CD1c-positive myeloid dendritic cell (primary cell): ENCODE measurements around the gene PPARD.
"Not testable (repeated sequence)": the region's sequence is repeated elsewhere in the genome, so short reads cannot be mapped to it uniquely, and the experiment has no call there.

Experiments
- DNase-seq: peaks from one replicate; pipeline ENCODE4 v3.0.0-alpha.2; 2016; ENCODE audit errors: extremely low spot score

PPARD gene

DNA sequence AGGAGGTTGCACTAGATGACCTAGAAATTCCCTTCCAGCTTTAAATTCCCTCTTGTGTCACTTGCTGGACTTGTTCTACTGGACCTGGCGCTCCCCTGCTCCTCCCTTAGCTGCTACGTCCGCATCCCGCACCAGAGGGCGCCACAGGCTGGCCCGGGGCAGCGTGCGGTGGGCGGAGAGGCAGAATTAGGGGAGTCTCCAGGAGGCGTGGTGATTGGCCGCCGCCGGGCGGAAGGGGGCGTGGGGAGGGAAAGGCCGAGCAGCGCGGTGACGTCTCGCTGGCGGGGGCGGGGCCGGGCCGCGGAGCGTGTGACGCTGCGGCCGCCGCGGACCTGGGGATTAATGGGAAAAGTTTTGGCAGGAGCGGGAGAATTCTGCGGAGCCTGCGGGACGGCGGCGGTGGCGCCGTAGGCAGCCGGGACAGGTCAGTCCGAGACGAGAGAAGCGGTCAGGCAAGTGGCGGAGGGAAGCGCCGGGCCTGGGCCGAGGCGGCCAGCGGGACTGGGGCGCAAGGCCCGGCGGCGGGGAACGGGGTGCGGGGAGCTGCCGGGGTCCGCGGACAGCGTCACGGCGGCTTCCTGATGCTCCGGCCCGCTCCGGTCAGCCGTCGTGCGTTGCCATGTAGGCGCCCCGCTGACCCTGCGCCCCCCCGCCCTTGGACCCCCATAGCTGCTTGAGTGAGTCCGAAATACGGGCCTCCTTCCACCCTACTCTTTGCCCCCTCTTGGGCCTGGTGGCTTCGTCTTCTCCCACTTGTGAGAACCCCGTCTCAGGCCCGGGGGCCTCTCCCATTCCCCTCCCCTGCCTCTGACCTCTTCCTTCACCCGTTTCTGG lies at the start of gene PPARD:
TSS of gene PPARD (plus strand) at position 301 of the 834 bp plus-strand sequence. CDS start 68,530 bp downstream, outside the sequence.
- DNase-seq: peak; percentile 99

DNA sequence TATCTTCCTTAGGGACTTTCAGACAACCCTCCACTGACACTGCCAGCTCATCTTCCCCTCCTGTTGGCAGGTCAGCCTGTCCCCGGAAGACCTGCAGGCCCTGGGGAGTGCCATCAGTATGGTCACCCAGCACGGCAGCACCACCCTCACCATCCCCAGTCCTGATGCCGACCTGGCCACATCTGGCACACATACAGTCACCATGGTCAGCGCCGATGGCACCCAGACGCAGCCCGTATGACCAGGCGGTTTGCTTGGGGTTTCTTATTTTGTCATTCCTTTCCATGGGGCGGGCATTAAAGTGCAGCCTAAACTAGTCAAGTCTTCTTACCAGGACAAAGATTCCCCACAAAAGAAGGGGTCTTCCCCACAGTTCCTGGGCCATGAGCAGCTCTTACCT lies 48.7 kb upstream of the PPARD start:
- no peak for DNase-seq

DNA sequence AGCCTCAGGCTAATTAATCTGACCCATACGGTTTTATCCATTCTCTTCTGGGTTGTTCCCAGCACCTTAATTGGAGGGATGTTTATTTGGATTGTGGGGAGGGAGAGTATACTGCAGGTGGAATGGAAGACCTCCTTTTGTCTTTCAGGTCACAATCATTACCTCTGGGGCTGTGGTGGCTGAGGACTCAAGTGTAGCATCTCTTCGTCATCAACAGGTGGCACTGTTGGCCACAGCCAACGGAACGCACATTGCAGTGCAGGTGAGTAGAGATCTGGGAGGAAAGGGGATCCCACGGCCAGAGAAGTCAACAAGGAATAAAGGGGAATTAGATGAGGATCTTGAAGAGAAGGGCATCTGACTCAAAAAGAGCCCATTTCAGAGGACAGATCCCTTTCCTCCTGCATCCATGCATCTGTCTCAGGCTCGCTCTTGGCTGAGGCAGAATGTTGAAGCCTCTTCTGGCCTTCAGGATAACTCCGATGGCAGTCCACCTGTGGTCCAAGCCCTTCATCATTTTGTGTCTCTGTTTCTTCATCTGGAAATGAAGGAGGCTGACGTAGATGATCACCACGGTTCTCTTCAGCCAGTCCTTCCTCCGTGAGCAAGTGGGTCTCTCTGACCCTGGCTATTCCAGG lies 47.9 kb upstream of the PPARD start:
- peak; percentile 58 for DNase-seq

DNA sequence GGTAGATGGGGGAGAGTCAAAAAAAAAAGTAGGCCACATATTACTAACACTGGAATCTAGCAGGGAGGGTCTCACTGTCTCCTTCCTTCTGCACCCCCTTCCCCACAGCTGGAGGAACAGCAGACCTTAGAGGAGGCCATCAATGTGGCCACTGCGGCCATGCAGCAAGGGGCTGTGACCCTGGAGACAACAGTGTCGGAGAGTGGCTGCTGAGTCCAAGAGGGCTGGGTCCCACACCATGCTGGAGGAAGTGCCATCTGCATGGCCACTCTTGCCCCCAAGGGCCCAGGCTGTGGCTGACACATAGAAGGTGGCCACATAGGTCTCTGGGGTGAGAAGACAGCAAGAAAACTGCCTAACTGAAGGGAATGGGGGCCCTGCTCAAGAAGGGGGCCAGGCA lies 47.3 kb upstream of the PPARD start:
- no peak for DNase-seq

DNA sequence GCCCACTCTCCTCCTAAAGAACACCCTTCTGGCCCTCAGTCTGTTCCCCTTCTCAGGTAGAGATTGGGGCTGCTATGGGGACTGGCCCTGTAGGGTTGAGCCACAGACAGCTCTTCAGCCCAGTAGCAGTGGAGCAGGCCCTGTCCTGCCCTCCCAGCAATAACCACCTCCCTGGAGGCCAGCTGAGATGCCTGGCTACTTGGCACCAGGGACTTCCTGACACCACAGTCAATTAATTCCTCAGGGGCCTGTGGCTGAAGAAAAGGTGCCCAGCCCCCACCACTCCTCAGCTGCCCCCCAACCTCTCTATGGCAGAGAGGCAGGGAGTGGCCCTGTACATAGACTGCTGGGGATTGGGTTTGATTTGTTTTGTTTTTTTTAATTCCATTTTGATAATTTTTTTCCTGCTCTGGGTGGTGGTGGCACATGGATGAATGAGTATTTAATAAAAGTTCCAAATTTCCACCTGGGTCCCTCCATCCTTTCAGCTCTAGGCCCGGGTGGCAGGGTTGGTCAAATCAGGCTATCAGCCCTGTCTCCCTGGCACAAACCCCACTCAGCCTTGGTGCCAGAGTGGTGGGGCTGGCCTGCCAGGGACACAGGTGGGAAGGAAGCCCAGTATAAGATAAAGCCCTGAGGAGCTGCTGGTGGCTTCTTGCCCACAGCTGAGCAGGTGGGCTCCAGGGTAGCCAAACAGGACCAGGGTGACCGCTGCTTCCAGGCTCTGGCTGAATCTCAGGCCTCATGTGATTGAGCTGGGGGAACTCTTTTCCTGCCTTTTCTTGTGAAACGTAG lies 46.6 kb upstream of the PPARD start:
- no peak for DNase-seq

DNA sequence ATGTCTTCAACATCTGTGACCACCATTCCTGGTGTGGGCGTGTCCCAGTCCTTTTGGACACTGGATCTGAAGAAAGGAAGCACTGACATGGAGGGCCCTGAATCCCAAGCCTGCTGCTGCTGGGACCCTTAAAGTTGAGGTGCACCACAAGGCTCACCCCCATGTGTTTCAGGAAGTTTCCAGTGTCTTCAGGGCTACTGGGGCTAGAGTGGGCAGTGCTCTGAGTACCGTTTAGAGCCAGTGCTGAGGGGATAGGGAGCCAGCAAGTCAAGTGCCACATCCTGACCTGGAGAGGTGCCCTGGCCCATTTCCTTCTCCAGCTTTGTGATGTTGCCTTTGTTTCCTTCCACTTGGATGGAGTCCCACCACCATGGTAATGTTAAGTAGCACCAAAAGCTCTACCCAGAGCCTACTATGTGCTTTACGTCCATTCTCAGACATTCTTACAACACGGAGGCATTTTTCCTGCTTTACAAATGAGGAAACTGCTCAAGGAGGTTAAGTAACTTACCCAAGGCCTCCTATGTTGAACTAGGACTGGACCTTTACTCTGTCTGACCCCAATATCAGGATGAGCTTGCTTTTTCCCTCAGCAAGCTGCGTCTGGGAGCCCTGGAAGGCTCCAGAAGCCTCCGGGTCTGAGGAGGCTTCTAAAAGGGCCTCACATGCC lies 45.3 kb upstream of the PPARD start:
- peak; percentile 37 for DNase-seq

DNA sequence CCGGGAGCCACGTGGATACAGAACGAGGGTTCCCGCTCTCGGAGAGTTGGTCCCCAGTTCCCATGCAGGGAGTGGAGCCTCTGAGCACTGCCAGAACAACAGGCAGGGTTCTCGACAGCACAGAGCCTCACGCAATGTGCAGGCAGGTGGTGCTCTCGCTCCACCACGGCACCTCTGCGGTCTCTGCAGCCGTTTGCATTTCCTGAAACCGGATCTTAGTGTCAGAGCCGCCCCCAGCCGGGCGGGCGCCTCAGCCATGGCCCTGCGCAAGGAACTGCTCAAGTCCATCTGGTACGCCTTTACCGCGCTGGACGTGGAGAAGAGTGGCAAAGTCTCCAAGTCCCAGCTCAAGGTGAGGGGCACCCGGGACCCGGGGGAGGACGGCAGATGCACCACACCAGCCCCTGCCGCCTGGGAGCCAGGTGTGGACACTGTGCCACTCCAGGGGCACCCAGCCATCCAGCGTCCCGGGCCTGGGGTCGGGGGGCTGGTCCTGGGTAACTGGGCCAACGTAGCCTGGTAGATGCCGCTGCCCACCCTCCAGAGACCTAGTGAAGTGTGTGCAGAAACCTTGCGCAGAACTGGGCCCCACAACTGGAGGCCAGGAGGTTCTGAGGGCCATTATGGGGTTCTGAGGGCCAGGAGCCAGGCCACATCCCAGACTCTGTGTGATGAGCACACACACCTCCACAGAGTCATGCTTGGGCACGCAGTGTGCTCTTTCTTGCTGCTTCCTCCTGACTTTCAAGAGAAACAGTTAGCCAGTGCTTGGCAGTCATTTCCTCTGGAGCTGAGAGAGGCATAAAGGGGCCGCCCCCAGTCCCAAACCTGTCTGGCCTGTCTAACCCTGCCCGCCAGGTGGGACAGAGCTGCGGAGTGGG lies 44.5 kb upstream of the PPARD start, which contains the start of gene DEF6:
TSS of gene DEF6 (plus strand) at position 218 of the 881 bp plus-strand sequence. CDS start at position 257, 39 bp downstream.
- peak; percentile 93 for DNase-seq

DNA sequence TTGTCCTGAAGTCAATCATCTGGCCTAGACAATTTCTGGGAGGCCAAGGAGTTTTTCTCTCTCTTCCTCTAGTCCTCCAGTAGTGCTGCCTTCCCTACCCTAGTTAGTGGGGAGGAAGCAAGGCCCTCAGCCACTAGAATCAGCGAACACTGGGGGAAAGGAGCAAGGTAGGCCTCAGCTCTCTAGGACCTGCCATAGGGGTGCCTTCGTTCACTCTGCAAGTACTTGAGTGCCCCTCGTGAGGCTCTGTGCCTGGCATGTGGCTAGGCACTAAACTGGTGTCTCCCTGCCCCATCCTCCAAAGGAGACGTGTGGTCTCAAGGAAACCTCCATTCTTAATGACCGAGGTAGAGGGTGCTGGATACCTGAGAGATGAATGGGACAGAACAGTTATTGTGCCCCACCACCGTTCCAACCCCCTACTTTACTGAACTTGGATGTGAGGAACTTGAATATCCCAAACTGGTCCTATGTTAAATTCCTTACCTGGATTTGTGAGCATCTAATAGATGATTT lies 43.7 kb upstream of the PPARD start:
- no peak for DNase-seq

DNA sequence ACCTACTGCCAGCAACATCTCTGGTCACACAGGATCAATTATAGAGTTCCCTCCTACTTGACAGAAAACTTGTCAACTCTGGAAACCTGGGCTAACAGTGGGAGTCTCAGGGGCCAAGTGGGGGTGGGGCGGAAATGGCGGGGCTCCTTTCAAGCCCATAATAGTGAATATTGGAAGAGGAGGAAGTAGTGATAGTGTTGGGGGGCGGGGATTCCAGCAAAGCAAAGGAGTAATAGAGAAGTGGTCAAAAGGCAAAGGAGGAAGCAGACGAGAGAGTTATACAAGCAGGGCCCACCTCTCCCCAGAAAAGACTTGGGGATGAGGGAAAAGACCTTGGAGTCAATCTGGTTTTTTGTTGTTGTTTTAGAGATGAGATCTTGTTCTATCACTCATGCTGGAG lies 42.7 kb upstream of the PPARD start:
- DNase-seq: peak; percentile 74

DNA sequence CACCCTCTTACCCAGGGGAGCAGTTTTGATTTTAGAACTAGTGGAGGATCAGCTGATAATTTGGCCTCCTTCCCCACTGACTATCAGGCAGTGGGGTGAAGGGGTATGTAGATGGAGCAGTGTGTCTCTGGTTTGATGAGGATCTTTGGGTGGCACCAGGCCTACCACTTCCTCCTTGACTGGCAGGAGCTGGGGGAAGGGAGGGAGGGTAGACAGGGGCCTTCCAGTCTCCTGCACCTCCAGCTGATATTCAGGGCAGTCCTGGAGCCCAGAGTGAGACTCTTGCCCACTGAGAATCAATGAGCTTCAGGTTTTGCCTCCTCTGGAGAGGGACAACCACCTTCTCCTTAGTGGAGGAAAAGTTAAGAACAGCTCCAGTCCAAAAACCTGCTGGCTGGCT lies 41.5 kb upstream of the PPARD start:
- peak; percentile 29 for DNase-seq

DNA sequence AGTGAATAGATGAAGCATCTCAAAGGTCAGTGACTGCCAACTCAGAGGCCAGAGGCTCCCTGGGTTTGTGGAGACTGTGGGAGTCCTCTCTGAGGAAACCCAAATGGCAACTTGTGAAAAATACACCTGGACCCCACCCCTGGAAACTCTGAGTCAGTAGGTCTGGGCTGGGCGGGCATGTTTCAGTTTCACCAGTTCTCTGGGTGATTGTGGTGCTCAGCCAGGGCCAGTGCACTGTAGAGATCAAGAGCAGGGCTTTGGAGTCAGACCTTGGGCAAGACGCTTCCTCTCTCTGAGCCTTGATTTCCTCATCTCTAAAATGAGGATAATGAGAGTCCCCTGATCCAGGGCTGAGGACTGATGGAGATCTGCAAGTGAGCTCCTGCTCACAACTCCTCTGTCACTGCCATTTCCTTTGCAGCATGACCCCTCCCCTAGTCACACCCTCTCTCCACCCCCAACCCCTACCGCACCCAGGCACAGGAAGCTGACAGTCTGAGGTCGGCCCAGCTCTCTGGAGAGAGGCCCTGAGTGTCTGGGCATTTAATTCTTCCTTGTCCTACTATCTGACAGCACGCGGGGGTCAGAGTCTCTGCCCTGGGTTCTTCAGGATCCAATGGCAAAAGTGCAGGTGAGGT lies 39.6 kb upstream of the PPARD start:
- peak; percentile 72 for DNase-seq

DNA sequence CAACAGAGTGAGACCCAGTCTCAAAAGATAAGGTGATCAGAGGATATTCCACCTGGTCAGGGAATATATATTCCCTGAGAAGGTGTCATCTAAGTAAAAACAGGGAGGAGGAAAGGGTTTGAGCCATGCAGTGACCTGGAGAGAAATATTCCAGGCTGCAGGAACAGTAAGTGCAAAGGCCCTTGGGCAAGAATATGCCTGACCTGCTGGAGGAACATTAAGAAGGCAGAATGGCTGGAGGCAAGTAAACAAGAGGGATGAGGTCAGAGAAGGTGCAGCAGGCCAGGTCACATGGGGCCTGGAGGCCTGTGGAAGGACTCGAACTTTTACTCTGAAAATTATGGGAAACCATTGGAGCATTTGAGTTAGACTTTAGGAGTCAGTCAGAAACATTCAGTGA lies 38.1 kb upstream of the PPARD start:
- DNase-seq: no peak

DNA sequence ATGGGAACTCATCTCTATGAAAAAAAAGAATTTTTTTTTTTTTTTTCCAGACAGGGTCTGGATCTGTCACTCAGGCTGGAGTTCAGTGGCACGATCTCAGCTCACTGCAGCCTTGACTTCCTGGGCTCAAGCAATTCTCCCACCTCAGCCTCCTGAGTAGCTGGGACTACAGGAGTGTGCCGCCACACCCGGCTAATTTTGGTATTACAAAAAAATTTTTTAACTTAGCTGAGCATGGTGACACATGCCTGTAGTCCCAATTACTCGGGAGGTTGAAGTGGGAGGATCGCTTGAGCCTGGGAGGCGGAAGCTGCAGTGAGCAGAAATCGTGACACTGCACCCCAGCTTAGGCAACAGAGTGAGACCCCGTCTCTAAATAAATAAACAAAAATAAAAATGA lies 37.2 kb upstream of the PPARD start:
- DNase-seq: no peak

DNA sequence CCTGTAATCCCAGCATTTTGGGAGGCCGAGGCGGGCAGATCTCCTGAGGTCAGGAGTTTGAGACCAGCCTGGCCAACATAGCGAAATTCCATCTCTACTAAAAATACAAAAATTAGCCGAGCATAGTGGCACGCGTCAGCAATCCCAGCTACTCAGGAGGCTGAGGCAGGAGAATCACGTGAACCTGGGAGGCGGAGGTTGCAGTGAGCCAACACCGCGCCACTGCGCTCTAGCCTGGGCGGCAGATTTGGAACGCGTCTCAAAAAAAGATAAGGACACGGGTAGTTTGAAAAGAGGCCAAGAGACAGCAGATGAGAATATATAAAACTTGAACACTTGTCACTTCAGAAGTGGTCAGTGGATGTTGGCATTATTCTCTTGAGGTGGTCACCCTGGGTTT lies 35.2 kb upstream of the PPARD start:
- DNase-seq: not testable (repeated sequence)

DNA sequence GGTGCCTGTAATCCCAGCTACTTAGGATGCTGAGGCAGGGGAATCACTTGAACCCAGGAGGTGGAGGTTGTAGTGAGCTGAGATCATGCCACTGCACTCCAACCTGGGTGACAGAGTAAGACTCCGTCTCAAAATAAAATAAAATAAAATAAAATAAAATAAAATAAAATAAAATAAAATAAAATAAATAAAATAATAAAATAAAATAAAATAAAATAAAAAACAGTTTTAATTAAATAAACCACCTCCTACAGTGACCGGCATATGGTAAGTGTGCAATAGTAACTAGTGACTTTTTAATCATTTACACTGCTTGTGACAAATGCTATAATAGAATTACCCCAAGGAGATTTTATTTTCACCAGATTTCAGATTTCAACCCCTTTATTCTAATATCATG lies 33.8 kb upstream of the PPARD start:
- DNase-seq: not testable (repeated sequence)

DNA sequence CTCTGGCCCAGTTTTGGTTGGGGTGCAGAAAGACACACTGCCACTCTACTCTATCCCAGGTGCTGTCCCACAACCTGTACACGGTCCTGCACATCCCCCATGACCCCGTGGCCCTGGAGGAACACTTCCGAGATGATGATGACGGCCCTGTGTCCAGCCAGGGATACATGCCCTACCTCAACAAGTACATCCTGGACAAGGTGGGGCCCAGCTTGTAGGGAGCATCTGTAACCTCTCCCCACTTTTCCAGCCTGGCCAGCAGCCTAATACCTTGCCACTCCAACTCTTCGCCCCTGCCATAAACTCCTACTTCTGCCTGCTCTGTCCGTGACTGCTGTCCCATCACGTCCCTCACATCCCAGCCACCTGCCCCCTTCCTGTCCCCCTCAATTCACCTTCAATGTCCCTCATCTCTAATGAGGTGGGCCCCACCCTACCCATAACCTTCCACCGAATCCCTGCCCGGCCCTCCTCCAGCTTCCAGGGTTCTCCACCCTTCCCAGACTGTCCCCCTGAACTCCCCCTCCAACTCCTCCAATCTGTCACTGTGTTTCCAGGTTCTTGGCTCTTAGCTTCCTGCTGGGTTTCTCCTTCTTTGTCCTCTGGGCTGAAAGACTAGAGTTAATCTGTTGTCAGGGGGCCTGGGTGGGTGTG lies 32.6 kb upstream of the PPARD start:
- no peak for DNase-seq

DNA sequence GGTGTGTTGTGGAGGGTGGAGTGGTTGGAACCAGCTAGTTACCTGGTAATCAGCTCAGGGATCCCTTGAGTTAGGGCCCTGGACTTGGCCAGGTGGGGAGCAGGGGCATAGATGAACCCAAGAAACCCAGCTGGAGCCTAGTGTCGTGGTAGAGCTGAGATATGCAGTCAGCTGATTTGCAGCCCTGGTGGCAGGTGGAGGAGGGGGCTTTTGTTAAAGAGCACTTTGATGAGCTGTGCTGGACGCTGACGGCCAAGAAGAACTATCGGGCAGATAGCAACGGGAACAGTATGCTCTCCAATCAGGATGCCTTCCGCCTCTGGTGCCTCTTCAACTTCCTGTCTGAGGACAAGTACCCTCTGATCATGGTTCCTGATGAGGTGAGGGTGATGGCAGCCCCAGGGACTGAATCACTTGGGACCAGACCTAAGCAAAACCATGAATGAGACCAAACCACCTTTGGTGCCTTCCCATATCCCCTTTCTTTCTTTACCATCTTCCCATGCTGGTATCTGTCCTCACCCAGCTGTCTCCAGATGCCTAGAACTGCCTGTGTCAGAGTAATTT lies 32.0 kb upstream of the PPARD start:
- DNase-seq: no peak

DNA sequence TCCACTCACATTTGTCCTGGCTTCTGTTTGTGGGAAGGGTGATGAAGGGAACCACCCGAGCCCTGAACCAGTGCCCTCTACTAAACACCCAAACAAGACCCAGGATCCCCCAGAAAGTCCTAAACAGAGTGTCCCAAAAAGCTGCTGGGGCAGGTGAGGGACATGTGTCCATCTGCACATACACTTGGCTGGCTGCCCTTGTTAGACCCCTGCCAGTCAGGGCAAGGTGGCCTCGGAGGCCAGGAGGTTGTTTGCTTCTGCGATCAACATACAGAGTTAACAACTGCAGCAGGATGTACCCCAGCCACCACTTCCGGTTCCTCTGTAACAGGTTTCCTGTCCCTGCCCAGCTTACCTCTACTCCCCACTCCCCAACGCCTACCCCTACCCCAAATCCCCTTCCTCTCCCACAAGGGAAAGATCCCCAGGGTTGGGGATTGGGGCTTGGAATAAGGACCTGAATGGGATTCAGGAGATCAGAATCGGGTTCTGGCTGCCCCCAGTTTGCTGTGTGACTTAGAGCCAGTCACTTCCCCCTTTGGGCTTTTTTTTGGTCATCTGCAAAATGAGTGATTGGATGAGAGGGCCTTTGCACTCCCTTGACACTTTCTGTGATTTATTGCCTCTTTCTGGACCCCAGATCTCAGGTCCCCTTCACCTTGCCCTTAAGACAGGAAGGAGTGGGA lies 30.8 kb upstream of the PPARD start:
- peak; percentile 34 for DNase-seq
